Effector memory CD4-positive, alpha-beta T cell (primary cell): ENCODE data around the gene PFN1.
A peak's percentile ranks its signal among the peaks of the same experiment; 100 is the strongest.

Source experiments
- DNase-seq, 3 donors: peaks; one replicate each; pipeline ENCODE4 v3.0.0-alpha.2; 2020
- H3K27ac ChIP-seq: 2 replicates; pipeline ENCODE4 v1.7.0; 2013; ENCODE audit warnings: mild to moderate bottlenecking, low read length, moderate library complexity; ENCODE audit not compliant: insufficient read depth, poor library complexity, severe bottlenecking
- H3K27me3 ChIP-seq: replicated peaks from 2 replicates; pipeline ENCODE4 v1.7.0; 2013; ENCODE audit warnings: mild to moderate bottlenecking, low read length; ENCODE audit not compliant: insufficient read depth, control insufficient read depth, poor library complexity, severe bottlenecking
- H3K36me3 ChIP-seq: 2 replicates; pipeline ENCODE4 v1.7.0; 2013; ENCODE audit warnings: mild to moderate bottlenecking, low read length, moderate library complexity; ENCODE audit not compliant: control insufficient read depth, insufficient read depth
- H3K4me1 ChIP-seq: 2 replicates; pipeline ENCODE4 v1.7.0; 2013; ENCODE audit warnings: low read length, mild to moderate bottlenecking; ENCODE audit not compliant: control insufficient read depth, insufficient read depth, poor library complexity, severe bottlenecking
- H3K4me3 ChIP-seq: 2 replicates; pipeline ENCODE4 v1.7.0; 2013; ENCODE audit warnings: low read length, low read depth, mild to moderate bottlenecking; ENCODE audit not compliant: insufficient read depth, poor library complexity, severe bottlenecking
- H3K9me3 ChIP-seq: 2 replicates; pipeline ENCODE4 v1.7.0; 2013; ENCODE audit warnings: mild to moderate bottlenecking, low read length, moderate library complexity; ENCODE audit not compliant: control insufficient read depth
- total RNA-seq, 3 donors: gene quantifications; one replicate each; lab custom pipeline; 2026; lab: John Stamatoyannopoulos, UW

Gene PFN1
- 329 to 547 (median 527) reads per million in 3 donors for total RNA-seq

- Histone ChIP-seq H3K27me3 (no peaks in the 10 kb centered on the region), H3K9me3 (no peaks in the 10 kb centered on the region), H3K27ac (peak within 1 kb of the TSS; percentile 94), H3K4me3 (peak within 1 kb of the TSS; percentile 99), H3K36me3 (peaks cover 22% of the 10 kb centered on the region), H3K4me1 (peaks cover 54% of the 10 kb centered on the region)
- peak; percentile 82 to 85 (median 82) for DNase-seq
Measured at GRCh38 chr17:4948166-4948930, at the start of gene PFN1. Gene PFN1 (minus strand): TSS chr17:4948530. CDS start chr17:4948394, 136 bp downstream.

- Histone ChIP-seq H3K27ac (peak within 1 kb of the TSS; percentile 66), H3K27me3 (no peaks in the 10 kb centered on the region), H3K4me1 (peaks cover 20% of the 10 kb centered on the region), H3K4me3 (peak within 1 kb of the TSS; percentile 80), H3K36me3 (peaks cover 15% of the 10 kb centered on the region), H3K9me3 (no peaks in the 10 kb centered on the region)
- DNase-seq: peak; percentile 80 to 85 (median 81)
Measured at GRCh38 chr17:4997302-4998026, 49.1 kb upstream of the PFN1 start, which contains the start of the genes INCA1 and KIF1C. Gene INCA1 (minus strand): TSS chr17:4997522. CDS start chr17:4994437, 3,085 bp downstream. Gene KIF1C (plus strand): TSS chr17:4997950. CDS start chr17:5000247, 2,297 bp downstream.

- peaks cover 16% of the 10 kb centered on the region for H3K4me1 ChIP-seq
- H3K27ac ChIP-seq: no peak overlapping the region
- no peaks in the 10 kb centered on the region for H3K9me3 ChIP-seq
- no peaks in the 10 kb centered on the region for H3K27me3 ChIP-seq
- DNase-seq: no peak
- H3K36me3 ChIP-seq: no peaks in the 10 kb centered on the region
- H3K4me3 ChIP-seq: no peak overlapping the region
Measured at GRCh38 chr17:4994081-4994595, 45.8 kb upstream of the PFN1 start.

GRCh38 chr17:4987767-4988567 lies 39.6 kb upstream of the PFN1 start:
- no peaks in the 10 kb centered on the region for H3K36me3 ChIP-seq
- no peak for DNase-seq
- no peaks in the 10 kb centered on the region for H3K27me3 ChIP-seq
- H3K27ac ChIP-seq: peak overlapping the region; percentile 94
- H3K4me1 ChIP-seq: peaks cover 24% of the 10 kb centered on the region
- no peaks in the 10 kb centered on the region for H3K9me3 ChIP-seq
- H3K4me3 ChIP-seq: peak overlapping the region; percentile 100

- DNase-seq: peak; percentile 78 to 83 (median 81)
- H3K27ac ChIP-seq: peak within 1 kb of the TSS; percentile 94
- peak within 1 kb of the TSS; percentile 100 for H3K4me3 ChIP-seq
Measured at GRCh38 chr17:4986951-4987766, 38.8 kb upstream of the PFN1 start, which contains the start of gene CAMTA2. Gene CAMTA2 (minus strand): TSS chr17:4987675. CDS start chr17:4986222, 1,453 bp downstream.

GRCh38 chr17:4986403-4986802 lies 38.1 kb upstream of the PFN1 start:
- Histone ChIP-seq H3K36me3 (peaks cover 14% of the 10 kb centered on the region), H3K27ac (peak overlapping the region; percentile 94), H3K4me1 (peaks cover 24% of the 10 kb centered on the region), H3K9me3 (no peaks in the 10 kb centered on the region), H3K4me3 (peak overlapping the region; percentile 100), H3K27me3 (no peaks in the 10 kb centered on the region)
- peak in 1 of 3 donors; percentile 47 for DNase-seq

More at GRCh38 chr17:4986951-4987766, 38.8 kb upstream of the PFN1 start, which contains the start of gene CAMTA2:
- H3K27me3 ChIP-seq: no peaks in the 10 kb centered on the region
- H3K36me3 ChIP-seq: peaks cover 8% of the 10 kb centered on the region
- H3K4me1 ChIP-seq: peaks cover 24% of the 10 kb centered on the region
- H3K9me3 ChIP-seq: no peaks in the 10 kb centered on the region

GRCh38 chr17:4982305-4982704 lies 34.0 kb upstream of the PFN1 start:
- Histone ChIP-seq H3K9me3 (no peaks in the 10 kb centered on the region), H3K27ac (no peak overlapping the region), H3K27me3 (no peaks in the 10 kb centered on the region), H3K36me3 (peaks cover 38% of the 10 kb centered on the region), H3K4me3 (no peak overlapping the region), H3K4me1 (peaks cover 14% of the 10 kb centered on the region)
- no peak for DNase-seq

GRCh38 chr17:4980644-4981216 lies 32.4 kb upstream of the PFN1 start:
- peaks cover under 1% of the 10 kb centered on the region for H3K4me1 ChIP-seq
- no peak overlapping the region for H3K27ac ChIP-seq

More at GRCh38 chr17:4980644-4981216, 32.4 kb upstream of the PFN1 start:
- no peaks in the 10 kb centered on the region for H3K27me3 ChIP-seq
- peak in 1 of 3 donors; percentile 24 for DNase-seq
- no peaks in the 10 kb centered on the region for H3K9me3 ChIP-seq
- peaks cover 49% of the 10 kb centered on the region for H3K36me3 ChIP-seq
- no peak overlapping the region for H3K4me3 ChIP-seq
